NCI-H146 treated with DMSO at 0.1 percent for 48 hours (cell line): ENCODE results near the gene FILIP1L.
"Not testable (repeated sequence)": the region's sequence is repeated elsewhere in the genome, so short reads cannot be mapped to it uniquely, and the experiment has no call there.

ENCODE experiments used
- DNase-seq: peaks from one replicate; lab custom pipeline; 2025; ENCODE audit not compliant: unreplicated experiment; lab: John Stamatoyannopoulos, UW

The FILIP1L gene

DNA sequence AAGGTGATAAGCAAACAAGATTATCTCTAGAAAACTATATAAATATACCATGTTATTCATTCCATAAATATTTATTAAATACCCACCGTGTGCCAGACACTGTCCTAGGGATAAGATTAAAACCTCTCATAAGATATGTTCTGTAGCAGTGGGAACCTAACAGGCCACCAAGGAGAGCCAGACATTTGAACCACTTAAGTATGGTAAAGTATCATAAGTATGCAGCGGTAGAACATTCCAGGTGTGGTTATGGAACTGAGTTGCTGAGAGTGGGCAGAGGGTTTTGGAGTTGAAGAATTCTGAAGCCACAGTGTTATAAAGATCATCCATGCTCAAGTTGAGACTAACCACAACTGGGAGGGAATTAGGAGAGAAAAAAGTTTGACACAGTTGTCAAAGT lies 14.7 kb downstream of the FILIP1L start:
- DNase-seq, result no peak

DNA sequence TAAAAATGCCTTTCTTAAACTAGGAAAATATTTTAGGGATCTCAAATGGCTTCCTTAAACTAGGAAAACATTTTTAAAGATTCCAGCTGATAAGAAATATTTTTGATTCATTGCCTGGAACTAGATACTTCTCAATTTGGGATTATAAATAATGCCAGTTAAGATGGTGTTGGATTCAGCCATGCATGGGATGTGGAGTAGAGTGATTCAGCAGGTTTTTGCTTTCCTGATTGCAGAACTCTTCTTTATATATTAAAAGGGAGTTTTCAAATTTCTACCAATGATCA lies 15.6 kb downstream of the FILIP1L start:
- DNase-seq, result no peak

DNA sequence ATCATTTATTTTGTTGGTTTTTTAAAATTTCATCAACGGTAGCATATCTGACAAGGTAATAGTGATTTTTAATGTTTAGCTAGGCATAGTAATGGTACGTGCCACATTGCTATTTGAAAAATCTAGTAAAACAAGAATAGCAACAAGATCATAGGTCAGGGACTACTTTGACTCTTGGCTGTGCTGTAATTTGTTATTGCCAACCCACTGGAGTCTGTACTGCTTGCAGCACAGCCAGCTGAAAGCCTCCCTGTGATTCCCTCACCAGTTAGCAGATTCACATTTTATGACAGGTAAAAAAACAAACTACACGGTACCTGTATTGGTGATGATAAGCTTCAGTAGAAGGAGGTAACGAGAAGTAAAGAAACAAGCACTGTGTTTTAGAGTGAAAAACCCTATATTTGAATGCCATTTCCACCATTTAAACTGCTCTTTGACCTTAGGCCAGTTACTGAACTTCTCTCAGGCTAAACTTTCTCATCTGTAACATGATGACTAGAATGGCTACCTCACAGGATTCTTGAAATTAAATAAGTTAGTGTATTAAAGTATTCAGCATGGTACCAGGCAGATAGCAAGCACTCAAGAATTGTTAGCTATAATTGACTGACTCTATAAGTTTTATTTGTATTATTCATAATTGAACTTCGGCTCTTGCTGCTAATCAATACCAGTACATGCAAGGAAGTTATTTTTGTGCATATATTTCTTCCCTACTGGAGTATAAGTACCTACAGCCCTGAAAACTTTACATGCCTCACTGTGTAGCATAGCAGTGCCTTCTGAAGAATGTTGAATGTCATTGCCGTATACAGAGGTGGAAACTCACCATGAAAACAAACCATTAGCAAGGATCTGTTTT lies 16.1 kb downstream of the FILIP1L start:
- DNase-seq, result no peak

DNA sequence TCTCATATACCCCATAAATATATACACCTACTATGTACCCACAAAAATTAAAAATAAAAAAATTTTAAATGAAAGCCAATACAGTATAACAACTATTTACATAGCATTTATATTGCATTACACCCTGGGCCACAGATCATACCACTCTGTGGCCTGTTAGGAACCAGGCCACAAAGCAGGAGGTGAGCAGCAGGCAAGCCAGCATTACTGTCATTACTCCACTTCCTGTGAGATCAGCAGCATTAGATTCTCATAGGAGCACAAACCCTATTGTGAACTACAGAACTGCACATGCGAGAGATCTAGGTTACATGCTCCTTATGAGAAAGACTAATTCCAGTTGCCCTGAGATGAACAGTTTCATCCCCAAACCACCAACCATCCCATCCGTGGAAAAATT lies 17.4 kb downstream of the FILIP1L start:
- no peak for DNase-seq

DNA sequence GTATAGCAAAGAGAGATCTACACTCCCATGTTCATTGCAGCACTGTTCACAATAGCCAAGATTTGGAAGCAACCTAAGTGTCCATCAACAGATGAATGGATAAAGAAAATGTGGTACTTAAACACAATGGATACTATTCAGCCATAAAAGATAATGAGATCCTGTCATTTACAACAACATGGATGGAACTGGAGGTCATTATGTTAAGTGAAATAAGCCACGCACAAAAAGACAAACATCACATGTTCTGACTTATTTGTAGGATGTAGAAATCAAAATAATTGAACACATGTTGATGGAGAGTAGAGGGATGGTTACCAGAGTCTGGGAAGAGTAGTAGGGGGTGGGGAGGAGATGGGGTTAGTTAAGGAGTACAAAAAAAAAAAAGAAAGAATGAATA lies 18.0 kb downstream of the FILIP1L start:
- DNase-seq, result not testable (repeated sequence)

DNA sequence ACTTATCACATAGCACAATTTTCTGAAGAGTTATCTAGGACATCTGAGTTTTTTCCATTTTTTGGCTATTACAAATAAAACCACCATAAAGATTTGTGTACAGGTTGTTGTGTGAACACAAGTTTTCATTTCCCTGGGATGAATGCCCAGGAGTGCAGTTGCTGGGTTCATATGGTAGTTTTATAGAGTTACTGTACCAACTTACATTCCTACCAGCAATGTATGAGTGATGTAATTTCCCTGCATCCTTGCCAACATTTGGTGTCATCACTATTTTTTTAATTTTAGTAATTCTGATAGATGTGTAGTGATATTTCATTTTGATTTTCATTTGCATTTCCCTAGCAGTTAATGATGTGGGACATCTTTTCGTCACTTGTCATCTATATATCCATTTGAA lies 20.5 kb downstream of the FILIP1L start:
- no peak for DNase-seq

DNA sequence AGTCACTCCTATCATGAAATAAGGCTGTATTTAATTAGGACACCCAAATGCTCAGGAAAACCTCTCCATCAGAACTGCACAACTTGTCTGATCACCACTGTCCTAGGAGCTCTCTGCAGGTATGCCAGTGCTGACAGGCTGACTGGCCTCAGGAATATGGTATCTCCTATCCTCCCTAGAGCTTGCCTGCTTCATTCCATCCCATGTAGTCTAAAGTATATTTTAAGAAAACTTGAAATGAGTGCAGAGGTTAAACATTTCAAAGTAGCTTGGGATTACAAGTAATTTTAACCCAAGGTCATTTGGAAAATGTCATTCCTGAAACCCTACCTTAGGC lies 23.7 kb downstream of the FILIP1L start:
- DNase-seq, result no peak

DNA sequence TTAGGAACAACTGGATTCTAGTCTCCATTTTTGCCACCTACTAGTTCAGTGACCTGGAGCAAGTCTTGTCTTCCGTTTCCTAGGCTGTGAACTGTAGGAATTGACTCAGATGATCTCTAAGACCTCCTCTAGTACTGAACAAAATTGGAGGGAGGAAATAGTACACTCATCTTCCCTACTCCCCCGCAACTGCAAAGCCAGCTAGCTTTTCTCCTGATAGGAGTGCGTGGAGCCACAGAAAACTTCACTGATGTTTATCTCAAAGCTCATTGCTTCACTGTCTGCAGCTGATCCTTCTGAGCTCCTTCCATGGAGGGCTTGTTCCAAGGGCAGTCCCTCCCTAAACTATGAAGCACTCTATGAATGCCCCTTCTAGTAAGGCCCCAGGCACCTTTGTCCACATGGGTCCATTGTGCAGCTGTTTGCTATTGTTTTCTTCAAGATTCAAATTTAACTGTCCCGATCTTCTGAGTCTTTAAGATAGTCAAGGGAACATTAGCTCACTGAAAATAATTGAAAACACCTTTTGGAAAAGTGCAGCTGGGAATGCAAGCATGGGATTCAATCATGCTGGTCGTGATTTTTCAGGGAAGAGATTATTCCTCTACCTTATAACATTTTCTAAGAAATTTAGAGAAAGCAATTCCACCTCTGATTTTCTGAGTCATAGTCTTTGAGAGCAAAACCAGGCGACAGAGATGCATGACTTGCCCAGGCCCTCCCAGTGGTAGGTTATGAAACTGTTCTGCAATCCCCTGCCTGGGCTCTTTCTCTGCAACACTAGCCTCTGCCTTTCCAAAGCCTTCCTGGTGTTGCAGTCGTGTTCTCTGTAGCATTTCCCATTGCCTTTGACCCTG lies 24.3 kb downstream of the FILIP1L start:
- DNase-seq, result no peak

DNA sequence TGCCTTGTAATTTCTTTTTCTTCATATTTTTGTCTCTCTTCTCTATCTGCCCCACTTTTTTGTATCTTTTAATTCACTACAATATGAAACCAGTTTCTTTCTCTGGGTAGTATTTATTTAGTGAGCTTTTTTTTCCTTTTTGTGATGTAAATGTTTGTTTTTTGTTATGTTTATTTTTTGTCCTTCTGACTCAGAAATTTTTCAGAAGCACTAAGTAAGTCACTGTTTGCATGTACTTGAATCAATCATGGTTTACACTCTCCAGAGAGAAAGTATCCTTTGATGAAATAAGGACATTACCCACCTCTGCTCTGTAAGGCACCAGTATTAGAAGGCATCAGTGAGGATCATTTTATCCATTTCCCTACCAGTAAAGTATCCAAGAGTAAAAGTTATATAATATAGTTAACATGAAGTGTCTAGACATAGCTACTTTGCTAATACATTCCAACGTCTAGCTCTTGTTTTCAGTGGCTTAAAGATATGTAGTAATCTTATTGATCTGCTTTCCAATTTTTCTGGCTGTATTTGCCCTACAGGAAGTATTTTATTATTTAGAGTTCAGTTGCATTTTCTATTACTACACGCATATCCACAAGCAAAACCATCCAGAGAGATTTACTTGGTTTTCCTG lies 25.4 kb downstream of the FILIP1L start:
- no peak for DNase-seq

DNA sequence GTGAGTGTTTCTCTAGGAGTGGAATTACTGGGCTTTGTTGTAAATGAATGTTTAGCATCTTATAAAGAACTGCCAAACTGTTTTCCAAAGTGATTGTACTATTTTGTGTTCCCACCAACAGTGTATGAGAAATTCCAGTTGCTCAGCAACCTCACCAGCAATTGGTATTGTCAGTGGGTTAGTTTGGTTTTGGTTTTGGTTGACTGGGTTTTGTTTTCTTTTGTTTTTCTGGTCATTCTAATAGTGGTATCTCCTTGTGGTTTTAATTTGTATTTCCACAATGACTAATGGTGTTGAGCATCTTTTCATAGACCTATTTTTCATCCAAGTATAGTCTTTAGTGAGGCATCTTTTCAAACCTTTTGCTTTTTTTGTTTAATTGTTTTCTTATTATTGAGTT lies 27.1 kb downstream of the FILIP1L start:
- DNase-seq, result no peak

DNA sequence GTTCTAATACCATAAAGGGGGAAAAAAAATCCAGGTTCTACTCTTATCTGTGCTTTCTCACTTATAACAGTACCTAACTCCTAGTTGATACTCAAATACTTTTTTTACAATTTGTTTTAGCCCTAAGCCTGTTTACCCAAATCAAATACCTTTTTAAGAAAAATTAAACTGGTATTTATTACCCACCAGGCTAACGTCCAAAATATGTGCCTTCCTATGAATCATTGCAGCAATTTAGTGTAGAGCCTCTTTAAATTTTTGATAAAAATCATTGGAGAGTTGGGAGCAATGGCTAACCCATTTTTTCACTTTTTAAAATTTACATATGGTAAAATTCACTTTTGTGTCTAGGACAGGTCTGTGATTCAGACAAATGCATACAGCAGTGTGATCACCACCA lies 27.9 kb downstream of the FILIP1L start:
- no peak for DNase-seq

DNA sequence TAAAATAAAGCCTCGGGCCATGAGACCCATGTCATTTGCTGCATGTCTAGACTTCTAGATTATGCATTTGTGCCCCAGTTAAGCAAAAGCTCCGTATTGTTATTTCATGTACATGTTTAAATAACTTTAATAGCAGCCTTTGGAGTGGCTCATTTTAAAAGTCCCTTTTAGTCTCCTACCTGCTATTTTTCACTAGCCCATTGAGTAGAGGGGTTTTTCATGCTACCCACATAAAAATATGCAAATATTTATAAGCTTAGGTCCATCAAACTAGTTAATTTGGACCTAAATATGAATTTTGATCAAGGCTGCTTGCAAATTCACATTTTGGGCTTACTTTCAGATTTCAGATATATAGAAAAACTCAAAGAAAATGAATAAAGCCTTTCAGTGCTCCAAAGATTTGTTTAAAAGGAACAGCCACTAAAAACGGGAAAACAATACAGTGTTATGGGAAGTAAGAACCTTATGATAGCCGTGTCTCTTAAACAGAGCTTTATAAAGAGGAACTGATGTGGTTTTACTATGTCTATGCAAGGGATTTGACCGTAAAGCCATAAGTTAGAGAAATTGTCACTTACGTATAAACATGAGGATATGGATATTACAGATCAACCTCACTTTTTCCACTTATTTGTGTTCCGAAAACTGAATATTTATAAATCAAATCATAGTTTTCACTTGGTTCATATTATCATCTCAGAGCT lies 30.0 kb downstream of the FILIP1L start:
- DNase-seq, result no peak

DNA sequence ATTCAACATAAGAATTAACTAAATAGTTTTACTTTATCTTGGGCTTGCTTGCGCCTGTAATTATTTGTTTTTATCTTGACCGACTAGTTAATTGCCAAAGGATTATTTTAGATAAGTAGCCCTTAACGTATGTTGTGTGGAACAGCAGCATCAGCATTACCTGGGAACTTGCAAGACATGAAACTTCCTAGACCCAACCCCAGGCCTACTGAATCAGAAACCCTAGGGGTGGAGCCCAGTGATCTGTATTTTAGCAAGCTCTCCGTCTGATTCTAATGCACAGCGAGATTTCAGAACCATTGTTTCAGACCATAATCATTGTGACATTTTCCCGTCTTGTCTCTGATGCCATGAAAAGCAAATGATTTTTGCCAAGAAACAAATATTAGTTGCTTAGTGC lies 31.1 kb downstream of the FILIP1L start:
- no peak for DNase-seq

DNA sequence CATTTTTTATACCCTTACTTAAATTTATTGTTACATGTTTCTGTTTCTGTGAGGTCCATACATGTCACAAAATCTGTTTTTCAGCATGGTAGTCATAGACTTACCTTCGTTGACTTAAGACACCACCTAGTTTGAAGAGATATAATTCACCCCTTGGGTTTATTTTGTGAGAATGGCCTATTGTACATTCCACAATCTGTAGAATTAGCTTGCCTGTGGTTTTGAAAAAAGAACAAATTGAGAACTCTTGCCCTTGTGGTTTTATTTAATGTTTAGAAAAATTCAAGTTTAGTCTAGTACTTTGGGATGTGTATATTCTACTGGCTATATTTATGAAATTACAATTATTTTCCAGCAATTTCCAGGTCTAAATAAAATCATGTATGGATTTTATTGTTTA lies 31.6 kb downstream of the FILIP1L start:
- no peak for DNase-seq

DNA sequence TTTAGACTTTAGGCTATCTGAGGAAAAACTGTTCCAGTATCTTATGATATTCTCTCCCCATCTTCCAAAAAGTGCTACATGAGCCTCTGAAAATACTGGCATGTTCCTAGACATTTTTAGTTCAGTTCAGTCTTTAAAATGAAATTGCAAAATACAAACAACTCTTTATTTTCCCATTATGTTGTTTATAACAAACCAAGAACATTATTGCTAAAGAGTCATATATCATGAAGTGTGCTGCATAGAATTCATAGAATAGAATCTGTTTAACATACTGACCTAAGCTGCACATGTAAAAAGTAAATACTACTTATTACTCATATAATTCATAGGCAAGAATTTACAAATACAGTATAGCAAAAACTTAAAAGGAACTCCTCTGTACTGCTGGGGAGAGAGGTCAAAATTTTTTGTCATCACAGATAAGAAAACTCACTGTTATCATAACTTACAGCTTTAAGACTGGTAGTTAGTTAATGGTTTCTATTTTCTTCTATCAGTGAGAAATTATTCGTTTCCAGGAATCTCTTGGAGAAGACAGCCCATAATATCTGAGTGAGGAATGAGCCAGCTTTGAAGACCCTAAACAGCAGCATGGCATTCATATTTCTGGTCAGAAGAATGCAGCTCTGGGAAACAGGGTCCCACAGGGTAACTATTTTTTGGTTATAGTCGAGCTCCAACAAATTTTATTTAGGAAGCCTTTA lies 32.2 kb downstream of the FILIP1L start:
- DNase-seq, result no peak

DNA sequence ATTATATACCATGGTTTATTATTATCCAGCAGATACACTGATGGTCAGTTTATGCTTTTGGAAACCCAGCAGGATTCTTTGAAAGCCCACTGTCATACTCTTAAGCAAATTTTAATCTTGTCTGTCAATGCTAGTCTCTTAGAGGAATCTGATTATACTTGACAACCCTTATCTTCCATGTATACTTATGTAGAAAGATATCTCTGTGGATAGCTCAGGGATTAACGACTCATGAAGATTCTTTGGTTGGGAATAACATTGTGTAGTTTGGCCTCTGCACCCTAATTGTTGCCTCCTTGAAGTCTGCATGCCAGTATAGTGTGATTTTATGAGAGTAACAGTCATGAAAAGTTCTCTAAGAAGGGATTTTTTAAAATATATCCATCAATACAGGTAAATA lies 33.0 kb downstream of the FILIP1L start:
- no peak for DNase-seq

DNA sequence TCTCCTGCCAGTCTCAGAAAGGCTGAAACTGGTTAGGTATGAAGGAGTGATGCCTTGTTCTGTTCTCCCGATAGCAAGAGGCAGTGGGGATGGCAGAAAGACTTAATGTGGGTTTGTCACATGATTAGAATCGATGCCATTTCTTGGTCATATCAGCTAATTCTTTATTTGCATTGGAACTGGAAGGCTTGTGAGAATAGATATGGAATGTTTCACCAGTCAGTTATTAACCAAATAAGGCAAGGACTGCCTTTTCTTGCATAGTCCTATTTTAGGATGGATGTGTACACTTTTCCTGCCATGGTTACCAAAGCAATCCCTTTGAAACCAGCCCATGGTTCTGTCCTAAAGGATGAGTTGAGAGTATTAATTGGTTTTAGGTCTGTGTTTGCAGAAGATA lies 33.7 kb downstream of the FILIP1L start:
- DNase-seq, result peak; percentile 18

DNA sequence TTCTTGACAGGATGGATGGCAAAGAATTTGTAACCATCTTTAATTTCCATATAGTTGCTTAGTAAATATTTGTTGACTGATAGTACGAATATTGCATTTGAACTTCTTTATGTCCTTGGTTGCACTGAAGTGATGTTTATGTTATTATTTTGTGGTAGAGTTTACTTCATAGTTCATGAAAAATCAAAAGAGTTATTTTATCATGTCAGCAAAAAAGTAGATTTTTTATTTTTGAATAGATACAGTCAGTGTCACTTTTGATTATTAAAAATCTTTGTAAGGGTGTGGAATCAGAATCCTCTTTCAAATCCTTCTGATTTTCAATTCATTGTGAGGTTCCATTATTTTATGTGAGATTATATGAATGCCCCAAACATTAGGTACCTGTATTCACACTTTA lies 35.0 kb downstream of the FILIP1L start:
- no peak for DNase-seq

DNA sequence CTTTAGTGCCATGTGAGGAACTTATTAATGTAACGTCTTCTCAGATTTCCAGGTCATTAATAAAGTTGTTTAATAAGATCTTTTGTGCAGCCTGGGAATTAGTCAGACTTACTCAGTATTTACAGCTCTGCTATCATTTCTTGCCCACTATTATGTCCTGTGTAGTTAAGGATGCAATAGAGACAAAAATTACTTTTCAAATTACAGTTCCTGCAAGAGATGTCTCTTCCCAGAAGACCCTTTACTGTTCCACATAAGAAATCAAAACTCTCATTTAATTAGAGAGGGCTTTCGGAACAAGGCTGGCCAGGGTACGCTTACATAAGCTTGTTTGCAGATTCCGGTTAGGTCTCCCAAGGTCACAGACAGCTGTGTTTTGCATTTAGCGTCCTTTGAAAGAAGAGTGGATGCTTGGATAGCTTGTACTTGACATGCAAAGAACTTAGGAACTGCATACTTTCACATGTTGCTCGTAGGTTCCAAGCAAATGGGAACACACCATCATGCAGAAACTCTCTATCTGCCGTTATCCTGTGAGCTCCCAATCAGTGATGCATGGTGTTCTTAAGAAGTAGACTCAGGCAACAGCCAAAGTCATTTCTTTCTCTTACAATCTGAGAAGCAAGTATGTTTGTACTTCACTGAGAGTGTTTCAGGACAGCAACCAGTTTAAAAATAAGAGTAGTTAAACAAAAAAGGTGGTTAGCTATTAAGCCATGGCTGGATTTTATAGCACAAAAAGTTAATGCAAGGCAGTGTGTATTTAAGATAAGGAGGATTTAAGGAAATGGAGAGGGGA lies 37.4 kb downstream of the FILIP1L start:
- no peak for DNase-seq
